GM19238 (cell line): ENCODE measurements around the gene MYLK4.

Experiments
- DNase-seq: peaks from one replicate; pipeline ENCODE4 v3.0.0; 2011; ENCODE audit warnings: low spot score; ENCODE audit not compliant: insufficient read length

MYLK4 gene

DNA sequence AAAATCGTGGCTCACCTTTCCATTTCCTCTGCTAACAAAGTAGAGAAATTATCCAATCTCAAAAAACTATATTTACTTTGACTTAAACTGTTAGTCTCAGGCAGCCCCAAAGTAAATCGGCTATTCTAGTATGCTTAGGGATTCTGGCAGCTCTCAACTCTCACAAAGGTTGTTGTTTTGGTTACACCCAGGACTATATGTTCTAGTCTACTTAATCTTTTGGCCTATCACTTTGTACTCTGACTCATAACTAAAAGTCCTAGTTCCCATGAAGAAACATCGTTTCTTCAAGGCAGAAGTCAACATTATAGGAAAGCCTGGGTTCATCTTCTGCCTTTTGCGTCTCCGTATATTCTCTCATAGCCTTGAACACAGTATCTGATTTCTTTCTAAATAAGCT lies 42.3 kb downstream of the MYLK4 start:
- DNase-seq = no peak

DNA sequence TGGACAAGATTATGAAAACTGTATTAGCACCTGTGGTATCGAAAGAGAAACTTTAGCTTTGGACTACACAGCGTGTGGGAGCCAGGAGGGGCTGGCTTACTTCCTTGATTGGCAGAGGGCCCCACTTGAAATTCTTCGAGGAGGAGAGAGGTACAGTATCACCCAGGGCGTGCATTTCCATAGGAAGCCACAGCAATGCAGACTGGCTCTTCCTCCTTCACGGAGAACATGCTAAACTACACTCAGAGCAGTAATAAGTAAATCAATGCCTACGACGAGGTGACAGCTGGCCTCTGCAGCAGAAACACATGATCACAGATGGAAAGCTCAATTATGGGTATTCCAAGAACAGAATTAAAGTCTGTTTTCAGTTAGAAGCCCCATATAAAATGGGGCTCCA lies 44.2 kb downstream of the MYLK4 start:
- DNase-seq = no peak

DNA sequence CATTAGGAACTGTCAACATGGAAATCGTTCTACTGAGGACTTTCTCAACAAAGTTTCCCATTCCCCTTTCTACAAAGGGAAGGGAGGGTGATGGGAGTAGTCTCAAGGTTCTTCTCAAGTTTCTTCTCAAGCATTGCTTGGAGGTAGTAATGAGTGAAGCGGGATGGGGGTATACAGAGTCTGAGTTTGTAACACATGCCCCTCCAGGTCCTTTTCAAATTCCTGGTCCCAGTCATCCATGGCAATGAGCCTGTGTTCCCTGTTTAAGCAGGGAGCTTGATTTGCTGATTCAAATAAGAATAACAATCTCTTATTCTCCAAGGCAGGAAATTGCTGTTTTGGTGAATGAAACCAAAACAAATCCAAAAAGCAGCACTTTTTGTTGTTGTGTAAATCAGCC lies 45.5 kb downstream of the MYLK4 start:
- no peak for DNase-seq

DNA sequence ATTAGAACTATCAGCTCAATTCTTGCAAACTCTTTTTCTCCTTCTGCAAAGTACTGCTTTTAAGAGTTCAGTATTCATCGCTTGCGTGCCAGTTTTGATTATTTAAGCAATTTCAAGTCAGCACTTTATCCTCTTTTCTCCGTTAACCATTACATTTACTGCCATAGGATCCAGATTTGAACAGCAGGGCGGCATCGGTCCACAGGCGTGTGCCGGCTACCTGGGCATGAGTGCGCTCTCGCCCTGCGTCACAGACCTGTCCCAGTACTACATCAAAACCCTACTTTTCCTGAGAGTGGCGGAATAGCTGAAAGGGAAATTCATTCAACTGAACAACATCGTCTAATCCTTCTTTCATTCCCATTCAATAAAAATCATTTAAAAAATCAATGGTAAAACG lies 53.4 kb downstream of the MYLK4 start:
- no peak for DNase-seq

DNA sequence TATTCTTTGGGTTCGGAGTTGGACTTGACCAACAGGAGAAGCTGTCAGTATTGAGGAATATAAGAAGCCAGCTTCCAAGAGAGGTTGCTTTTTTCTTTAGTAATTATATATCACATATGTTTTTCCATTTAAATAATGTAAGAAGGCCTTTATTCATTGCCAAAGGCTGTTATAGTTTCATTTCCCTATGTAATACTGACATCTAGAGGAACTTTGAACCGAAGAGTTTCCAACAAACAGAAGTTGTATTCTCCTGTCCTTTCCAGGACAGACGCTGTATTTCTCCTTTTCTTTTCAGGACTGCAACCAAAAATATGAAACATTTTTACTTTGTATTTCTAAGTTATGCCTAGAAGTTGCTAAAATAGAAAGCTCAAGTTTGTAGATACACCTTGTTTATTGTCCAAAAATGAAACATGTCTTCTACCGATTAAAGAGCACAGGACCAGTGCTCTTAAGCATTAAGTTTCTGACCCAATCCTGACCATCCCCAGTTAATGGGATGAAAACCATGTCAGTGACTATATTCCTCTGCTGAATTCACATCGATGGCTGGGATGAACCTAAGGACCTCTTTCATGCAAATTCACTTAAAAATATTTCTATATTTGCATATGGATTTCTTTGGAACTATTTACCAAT lies 55.1 kb downstream of the MYLK4 start:
- DNase-seq = no peak

DNA sequence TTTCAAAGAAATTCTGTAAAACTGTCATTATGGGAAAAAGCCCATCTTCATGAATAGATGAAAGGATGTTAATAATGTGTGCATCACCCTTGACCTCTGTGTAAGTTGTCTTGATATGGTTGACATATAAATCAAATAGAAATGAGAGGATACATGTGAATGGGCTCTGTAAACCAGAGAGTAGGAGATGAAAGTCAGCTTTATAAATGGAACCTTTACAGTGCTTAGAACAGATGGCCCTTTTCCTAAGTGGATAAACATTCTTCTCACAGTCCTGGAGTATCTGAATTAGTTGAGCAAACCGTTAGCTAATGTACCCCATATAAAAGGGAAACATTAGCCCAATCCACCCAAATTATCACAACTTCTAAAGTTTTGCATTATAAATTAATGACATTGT lies 57.5 kb downstream of the MYLK4 start:
- no peak for DNase-seq

DNA sequence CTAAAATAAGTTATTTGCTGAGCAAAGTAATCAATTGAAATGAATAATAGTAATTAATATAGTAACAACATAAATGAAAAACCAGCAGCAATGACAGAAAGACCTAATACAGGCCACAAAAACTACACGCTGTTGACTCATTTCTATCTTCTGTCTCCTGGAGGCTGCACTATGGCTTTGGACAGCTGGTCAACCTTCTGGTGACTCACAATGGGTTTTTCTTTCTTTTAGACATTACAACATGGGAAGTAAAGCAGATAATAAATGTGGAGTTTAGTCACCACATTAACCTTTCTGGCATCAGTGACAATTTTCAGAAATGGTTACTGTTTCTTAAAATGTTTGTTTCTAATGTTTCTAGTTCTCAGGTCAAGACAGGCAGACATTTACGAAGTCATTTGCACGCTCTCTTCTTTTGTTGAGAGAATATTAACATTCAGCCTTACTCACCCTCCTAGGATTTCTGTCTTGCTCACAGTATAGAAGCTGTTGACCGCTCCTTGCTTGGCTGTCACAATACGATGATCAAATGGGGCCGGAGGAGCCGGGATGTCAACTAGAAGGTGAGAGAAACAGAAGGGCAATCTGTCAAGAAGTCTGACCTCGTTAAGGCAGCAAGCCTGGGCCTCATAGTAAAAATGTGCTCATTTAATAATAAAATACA lies 62.2 kb downstream of the MYLK4 start:
- DNase-seq = no peak

DNA sequence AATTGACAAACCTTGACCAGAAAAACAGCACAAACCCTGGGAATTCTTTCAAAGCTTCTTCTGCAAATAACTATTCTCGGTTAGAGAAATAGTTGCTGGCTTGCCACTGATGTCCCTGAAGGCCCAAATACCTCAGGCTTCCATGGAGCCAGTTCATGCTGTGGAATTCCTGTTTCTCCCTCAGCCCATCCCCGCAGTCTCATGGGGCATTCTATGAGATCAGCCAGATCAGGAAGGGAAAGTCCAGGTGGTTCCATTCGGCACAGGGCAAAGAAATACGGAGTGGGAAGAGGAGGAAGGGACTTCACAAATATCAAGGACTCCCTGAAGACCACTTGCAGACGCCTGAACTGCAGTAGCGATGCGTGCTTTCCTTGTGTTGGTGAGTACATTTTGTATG lies 63.3 kb downstream of the MYLK4 start:
- DNase-seq = no peak

DNA sequence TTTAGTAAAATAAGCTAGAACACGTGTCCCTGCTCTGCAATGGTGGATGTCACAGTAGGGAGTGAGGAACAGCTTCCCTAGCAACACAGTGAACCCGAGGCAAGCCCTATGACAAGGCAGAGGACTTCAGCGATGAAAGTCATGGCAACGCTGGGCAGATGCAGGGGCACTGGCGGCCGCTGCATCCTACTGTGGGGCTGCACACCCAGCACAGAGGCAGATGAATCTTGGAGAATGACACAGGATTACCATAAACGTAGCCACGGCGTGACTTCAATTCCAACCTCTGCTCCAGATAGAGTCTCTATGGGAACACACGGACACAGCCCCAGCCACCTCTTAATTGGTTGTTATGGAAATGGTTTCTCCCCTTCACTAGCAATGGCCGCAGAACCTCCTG lies 64.2 kb downstream of the MYLK4 start:
- no peak for DNase-seq

DNA sequence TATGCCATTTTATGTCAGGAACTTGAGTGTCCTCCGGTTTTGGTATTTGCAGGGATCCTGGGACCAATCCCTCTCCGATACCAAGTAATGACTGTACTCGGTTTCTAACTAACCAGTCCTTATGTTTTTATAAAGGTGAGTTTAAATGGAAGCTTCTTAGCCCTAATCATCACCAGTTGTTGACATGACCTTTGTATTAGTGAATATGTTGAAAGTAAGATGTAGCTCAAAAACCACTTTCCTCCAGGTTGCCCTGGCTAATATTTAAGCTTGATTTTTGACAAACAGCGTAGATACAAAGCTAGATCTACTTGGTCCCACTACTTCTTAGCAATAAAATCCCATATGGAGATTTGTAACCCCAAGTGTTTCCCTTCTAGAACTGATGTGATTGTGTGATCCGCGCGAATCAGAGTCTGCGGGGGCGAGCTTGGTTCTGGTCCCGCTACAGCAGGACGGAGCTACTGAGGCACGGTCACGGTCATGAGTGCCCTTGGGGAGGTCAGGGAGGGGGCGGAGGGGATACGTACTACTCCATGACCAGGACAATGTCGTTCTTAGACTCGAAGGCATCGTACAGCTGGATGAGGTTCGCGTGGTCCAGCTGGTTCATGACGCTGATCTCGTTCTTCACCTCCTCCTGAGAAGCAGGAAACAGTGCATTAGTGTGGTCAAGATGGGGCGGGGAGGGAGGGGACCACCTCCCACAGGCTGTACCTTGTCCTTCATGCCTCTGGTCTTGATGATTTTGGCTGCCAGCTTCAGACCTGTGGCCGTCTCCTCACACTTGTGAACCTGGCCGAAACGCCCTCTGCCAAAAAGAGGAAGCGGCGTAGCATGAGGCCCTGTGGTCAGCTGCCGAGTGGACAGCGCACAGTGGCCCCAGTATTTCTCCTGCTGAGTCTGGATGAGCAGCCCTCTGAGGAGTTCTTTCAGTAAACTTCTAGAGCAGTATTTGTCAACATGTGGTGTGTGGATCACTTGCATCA lies 65.7 kb downstream of the MYLK4 start:
- no peak for DNase-seq

DNA sequence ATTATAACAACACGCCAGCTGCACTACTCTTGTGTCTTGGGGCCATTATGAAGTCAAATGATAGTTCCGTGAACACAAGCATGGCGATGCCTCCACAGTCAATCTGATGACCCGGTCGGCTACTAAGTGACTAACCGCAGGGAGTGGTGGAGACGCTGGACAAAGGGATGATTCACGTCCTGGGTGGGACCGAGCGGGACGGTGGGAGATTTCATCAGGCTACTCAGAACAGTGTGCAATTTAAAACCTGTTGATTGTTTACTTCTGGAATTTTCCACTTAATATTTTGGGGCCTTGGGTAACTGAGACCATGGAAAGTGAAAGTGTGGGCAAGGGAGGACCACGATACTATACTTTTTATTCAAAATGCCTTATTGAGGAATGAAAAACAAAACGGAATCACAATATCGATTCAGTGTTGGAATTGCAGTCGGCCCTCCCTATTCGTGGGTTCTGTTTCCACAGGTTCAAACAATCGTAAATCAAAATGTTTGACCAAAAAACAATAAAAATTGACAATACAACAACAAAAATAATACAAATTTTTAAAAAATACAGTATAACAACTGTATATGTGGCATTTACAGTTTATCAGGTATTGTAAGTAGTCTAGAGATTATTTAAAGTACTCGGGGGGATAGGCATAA lies 66.5 kb downstream of the MYLK4 start:
- DNase-seq = no peak

DNA sequence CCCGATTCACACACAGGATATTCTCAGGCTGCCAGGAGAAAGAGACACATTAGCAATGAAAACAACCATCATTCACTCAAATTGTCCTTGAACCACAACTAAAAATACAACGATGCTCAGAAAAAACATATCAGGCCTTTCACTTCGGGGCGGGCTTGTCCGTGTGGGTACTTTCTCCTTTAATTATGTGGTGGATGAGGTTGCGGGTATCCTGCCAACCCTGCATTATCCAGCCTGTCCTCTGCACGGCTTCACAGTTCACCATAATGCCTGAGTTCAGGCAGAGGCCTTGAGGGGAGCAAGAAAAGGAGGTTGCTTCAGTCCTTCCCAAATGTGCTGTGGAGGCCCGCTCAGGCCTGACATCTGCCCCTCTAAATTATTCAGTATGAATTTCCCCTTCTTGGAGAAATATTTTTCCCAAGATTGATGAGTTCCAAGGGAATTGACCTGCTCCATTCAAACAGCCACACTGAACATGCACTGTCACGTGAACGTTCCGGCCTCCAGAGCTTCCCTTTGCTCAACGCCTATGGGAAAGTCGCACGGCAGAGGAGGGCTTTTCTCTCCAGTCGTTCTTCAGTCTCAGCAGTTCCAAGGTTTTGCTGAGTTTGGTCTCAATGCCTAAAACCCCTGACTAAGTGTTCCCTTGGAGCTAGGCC lies 70.3 kb downstream of the MYLK4 start:
- no peak for DNase-seq

DNA sequence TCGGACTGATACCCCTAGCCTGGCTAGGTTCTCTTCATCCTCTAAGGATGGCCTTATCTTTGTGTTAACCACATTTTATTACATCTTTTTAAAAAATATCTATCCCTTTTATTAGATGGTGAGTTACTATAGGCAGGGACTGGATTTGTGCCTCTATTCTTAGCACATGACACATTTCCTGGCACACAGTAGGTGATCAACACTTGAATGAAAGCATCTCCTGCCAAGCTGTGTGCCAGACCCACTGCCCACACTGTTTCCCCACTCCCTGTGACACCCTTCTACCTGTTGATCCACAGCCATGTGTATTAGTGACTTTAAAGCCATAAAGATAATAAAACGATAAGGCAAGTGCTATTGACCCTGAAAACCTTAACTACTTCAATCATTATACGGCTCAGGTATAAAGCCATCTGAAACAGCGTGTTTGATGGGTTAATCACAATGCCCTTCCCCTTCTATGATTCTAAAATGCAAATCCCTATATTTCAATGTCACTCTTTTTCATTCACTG lies 73.6 kb downstream of the MYLK4 start:
- no peak for DNase-seq

DNA sequence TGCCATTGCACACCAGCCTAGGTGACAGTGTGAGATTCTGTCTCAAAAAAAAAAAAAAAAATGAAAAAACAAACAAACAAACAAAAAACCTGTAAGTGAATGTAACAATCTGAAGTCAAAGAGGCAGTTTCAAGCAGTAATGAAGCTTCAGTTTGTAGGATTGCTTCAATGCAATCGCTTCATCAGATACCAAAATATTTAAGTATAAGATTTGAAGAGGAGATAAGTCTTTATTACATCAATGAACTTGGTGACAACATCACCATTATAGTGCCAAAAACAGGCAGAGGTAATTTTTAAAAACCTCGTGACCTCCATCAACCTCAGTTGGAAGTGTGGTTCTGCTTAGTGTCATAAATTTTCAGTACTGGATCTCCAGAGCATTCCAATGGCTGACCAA lies 74.7 kb downstream of the MYLK4 start:
- no peak for DNase-seq

DNA sequence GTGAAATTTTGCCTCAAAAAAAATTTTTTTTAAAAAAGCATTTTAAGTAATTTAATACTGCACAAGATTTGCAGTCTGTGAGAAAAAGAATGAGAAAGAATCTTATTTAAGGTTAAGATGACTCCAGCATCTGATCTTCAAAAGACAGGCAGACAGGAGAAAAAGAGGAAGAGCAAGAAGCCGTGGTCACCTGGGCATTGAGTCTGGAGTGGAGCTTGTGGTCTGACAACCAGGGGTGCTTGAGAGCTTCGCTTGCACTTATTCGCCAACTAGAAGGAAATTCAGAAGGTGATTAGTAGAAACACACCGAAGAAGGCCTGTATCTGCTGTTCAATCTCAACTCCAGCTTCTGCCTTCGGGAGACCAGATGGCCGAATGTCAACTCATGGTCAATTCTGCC lies 75.9 kb downstream of the MYLK4 start:
- no peak for DNase-seq

DNA sequence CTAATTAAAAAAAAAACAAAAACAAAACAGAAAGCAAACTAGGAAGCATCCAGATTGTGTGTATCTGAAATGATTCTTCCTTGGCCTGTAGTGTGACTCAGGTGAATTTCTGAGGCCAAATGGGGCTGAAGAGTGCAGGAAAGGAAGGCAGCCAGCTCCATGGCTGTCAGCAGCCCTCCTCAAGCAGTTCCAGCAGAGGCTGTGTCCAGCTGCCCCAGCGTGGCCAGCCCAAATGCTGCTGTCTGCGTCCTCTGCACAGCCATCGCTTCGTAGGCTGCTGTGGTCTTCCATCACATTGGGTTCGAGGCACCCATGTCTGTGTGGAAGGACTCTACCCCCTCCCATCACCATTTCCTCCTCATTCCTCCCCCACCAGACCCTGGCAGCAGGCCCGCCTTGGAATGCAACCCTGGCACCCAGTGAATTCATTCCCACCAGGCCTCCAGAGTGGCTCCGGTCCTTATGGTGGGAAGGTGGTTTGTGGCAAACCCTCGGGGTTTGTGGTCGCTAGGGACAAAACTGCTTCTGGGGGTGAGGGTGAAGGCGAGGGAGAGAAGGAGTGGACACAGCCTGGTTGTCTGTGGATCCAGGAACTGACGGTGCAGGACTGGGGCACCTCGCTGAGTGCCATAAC lies 81.5 kb downstream of the MYLK4 start:
- no peak for DNase-seq

DNA sequence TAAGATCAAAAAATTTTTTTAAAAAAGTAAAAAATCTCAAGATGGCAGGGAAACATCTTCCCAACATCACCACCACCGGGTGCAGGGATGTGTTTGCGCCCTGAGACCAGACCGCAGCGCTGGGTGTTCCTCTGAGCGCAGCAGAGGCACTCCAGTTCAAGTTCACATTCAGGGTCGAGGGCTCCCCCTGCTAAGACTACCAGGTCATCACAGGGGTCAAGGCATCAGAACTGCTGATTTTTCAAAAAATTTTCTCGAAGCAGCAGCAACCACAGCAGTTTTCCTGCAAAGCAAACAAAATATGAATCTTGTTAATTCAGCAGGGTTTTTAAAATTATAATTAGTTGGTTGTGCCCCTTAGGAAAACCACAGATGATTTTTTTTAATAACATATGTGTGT lies 83.1 kb downstream of the MYLK4 start:
- no peak for DNase-seq

DNA sequence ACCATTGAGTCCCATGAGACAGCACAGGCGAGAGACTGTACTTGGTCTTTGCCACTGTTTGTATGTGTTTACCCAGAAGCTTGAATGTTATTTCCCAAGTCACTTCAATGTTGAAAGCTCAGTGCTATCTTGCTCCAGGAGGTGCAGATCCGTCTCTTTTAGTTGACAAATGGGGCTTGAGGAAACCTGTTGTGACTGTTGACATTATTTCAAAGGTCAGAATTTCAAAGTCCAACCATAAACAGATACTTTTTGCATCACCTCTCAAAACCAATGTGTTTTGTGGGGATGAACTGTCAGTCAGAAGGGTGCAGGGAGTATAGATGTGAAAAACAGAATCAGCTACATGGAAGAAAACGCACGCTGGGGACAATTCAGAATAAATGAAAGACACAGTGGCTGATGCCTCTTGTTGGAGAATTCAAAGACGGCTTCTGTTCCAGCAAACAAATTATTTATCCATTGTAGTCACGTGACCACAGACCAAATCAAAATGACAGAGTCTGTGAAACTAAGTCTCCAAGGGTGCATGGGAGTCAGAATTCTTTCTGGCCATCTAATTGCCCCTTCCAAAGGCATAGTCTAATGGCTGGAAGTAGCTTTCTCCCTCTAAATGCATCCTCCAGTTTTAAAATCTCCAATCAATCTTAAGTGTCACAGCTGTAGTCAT lies 83.7 kb downstream of the MYLK4 start:
- DNase-seq = no peak

DNA sequence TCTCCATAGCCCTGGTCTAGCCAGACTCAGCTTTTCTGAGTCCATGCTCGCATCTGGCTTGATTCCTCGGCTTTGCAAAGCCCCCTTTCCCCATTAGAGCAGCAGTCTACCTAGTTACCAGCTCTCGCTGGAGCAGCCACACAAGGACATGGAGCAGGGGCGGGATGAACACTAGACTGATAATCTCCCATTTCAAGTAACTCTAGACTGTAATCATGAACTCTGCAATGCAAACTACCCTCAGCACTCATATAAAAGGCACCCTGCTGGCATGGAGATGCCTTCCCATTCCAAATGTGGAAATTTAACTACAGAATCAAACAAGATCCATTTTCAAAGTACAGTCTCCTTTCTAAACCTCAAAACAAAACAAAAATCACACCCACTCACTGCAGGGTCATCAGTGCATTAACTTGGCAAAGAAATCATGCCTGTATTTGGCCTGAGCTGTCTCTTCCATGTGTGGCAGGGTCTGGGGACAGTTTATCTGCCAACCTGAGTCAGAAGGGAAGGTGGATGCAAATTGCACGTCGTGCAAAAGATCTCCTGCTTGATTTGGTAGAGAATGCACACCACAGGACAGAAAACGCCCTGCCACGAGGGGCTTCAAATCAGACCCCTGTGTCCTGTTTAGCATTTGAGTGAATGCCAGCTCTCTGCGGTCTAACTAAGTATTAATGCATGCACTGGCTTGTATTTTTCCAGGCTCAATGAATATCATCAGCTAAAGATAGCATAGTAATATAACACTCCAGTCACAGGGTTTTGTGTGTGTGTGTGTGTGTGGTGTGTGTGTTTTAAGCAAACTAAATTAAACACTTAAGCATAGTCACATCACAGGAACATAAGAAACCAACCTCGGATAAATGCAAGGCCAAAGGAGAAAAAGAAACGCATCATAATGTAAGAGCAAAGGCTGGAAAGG lies 85.3 kb downstream of the MYLK4 start:
- DNase-seq = no peak
